HCT116 (cell line): ENCODE results near the gene SLAMF7. TPM values are rescaled to one million over a fixed set of nuclear protein-coding genes. Genes with fewer than 3 reads are reported as not detected.

Experiments
- ATAC-seq: fragments of 200-7000 bp; cut with Tn5 transposase; 2 replicates; pipeline ENCODE4 v1.9.1; 2020; ENCODE audit warnings: mild to moderate bottlenecking, moderate library complexity
- BruUV-seq: library from RNA; stranded (reverse); fragments of 400-500 nt; replicated peaks from 2 replicates; lab custom pipeline; 2021; lab: Mats Ljungman, UMichigan
- CTCF ChIA-PET: fragments of 300-600 bp; sonication (Branson Sonifier 250); formaldehyde crosslinking; loops from one replicate; lab custom pipeline; 2021; ENCODE audit warnings: antibody characterized with exemption; lab: Charles Lee
- POLR2A ChIA-PET: fragments of 300-600, 350-600 bp; sonication (Branson Sonifier 250); formaldehyde crosslinking; loops from one replicate; lab custom pipeline; 2021; ENCODE audit warnings: antibody characterized with exemption; lab: Charles Lee
- RAD21 ChIA-PET, 2 experiments: fragments of 300-600 bp; sonication (Branson Sonifier 250); formaldehyde crosslinking; loops; one replicate each; lab custom pipeline; 2023; ENCODE audit warnings: low total read pairs in 2 of 2; ENCODE audit not compliant: uncharacterized antibody in 2 of 2, unreplicated experiment in 2 of 2, low non-redundant PET in 1 of 2; lab: Charles Lee
- DNase-seq: peaks from one replicate; pipeline ENCODE4 v3.0.0-alpha.2; 2010; ENCODE audit warnings: low read depth, low spot score
- H2AFZ ChIP-seq: fragments of 200-600 bp; shearing (Covaris generic), sonication (generic); 2 replicates; pipeline ENCODE4 v1.6.1; 2017; ENCODE audit warnings: low read depth, mixed run types, mixed read lengths, antibody characterized with exemption, low read length; ENCODE audit not compliant: poor library complexity, severe bottlenecking
- H3K27ac ChIP-seq: 2 replicates; pipeline ENCODE4 v1.5.1; 2012; ENCODE audit warnings: low read depth, low read length
- H3K27me3 ChIP-seq: fragments of 200-600 bp; sonication (generic); 2 replicates; pipeline ENCODE4 v1.6.1; 2016; ENCODE audit warnings: mixed run types, low read length, mixed read lengths; ENCODE audit not compliant: insufficient read depth
- H3K36me3 ChIP-seq, 2 experiments: fragments of 200-500 bp in 1 of 2; fragments of 200-600 bp in 1 of 2; sonication (Bioruptor generic) in 1 of 2; sonication (generic) in 1 of 2; 2 replicates each; pipeline versions ENCODE4 v1.5.1 to v1.6.1; 2014 to 2016; ENCODE audit warnings: low read length in 2 of 2, inconsistent platforms in 1 of 2, mixed read lengths in 1 of 2, mixed run types in 1 of 2; ENCODE audit not compliant: insufficient read depth in 2 of 2, control insufficient read depth in 1 of 2
- H3K4me1 ChIP-seq, 2 experiments: fragments of 200-600 bp in 1 of 2; sonication (generic) in 1 of 2; 2 replicates each; pipeline versions ENCODE4 v1.5.1 to v1.6.1; 2012 to 2017; ENCODE audit warnings: low read length in 2 of 2, inconsistent platforms in 1 of 2, mild to moderate bottlenecking in 1 of 2, mixed read lengths in 1 of 2, mixed run types in 1 of 2, moderate library complexity in 1 of 2; ENCODE audit not compliant: insufficient read depth in 2 of 2, control insufficient read depth in 1 of 2
- H3K4me2 ChIP-seq: fragments of 200-600 bp; sonication (generic); 2 replicates; pipeline ENCODE4 v1.6.1; 2017; ENCODE audit warnings: mixed run types, low read length, mixed read lengths
- H3K4me3 ChIP-seq, 2 experiments: fragments of 200-600 bp in 1 of 2; sonication (generic) in 1 of 2; replicated peaks in 1 of 2; 2 replicates each; pipeline ENCODE4 v1.5.1; 2011 to 2016; ENCODE audit warnings: low read length in 2 of 2, control low read depth in 1 of 2, low read depth in 1 of 2, mild to moderate bottlenecking in 1 of 2, mixed read lengths in 1 of 2, mixed run types in 1 of 2
- H3K79me2 ChIP-seq: fragments of 200-600 bp; sonication (generic); 2 replicates; pipeline ENCODE4 v1.6.1; 2017; ENCODE audit warnings: mild to moderate bottlenecking, mixed run types, low read length, moderate library complexity, mixed read lengths; ENCODE audit not compliant: insufficient read depth
- H3K9ac ChIP-seq: fragments of 200-600 bp; sonication (generic); 2 replicates; pipeline ENCODE4 v1.6.1; 2016; ENCODE audit warnings: low read length, mixed read lengths
- H3K9me2 ChIP-seq: fragments of 200-600 bp; sonication (generic), shearing (Covaris generic); 2 replicates; pipeline ENCODE4 v1.6.1; 2017; ENCODE audit warnings: mixed run types, mild to moderate bottlenecking, moderate library complexity; ENCODE audit not compliant: insufficient read depth
- H3K9me3 ChIP-seq, 2 experiments: fragments of 200-500 bp in 1 of 2; fragments of 200-600 bp in 1 of 2; sonication (Bioruptor generic) in 1 of 2; sonication (generic) in 1 of 2; 2 replicates each; pipeline ENCODE4 v1.6.1; 2014 to 2017; ENCODE audit warnings: low read length in 2 of 2, mixed read lengths in 2 of 2, inconsistent platforms in 1 of 2, low read depth in 1 of 2, mild to moderate bottlenecking in 1 of 2, mixed run types in 1 of 2, moderate library complexity in 1 of 2; ENCODE audit not compliant: control insufficient read depth in 1 of 2, insufficient read depth in 1 of 2
- H4K20me1 ChIP-seq: fragments of 200-600 bp; sonication (generic), shearing (Covaris generic); 2 replicates; pipeline ENCODE4 v1.6.1; 2017; ENCODE audit warnings: mixed run types, mild to moderate bottlenecking, moderate library complexity; ENCODE audit not compliant: insufficient read depth
- ATF3 ChIP-seq: IDR thresholded peaks from 2 replicates; pipeline ENCODE4 v1.6.1; 2012
- CBX3 ChIP-seq: IDR thresholded peaks from 2 replicates; pipeline ENCODE4 v1.6.1; 2012; ENCODE audit warnings: low read depth
- CEBPB ChIP-seq: IDR thresholded peaks from 2 replicates; pipeline ENCODE4 v1.6.1; 2012; ENCODE audit warnings: low read depth
- CTCF ChIP-seq, 3 experiments: fragments of 200-600 bp in 1 of 3; sonication (generic) in 1 of 3; IDR thresholded peaks in 2 of 3; conservative IDR thresholded peaks in 1 of 3; 2 replicates each; pipeline ENCODE4 v1.5.1; 2012 to 2017; ENCODE audit warnings: low read depth in 2 of 3, low read length in 2 of 3, antibody characterized with exemption in 1 of 3, borderline replicate concordance in 1 of 3, control low read depth in 1 of 3, mild to moderate bottlenecking in 1 of 3, mixed read lengths in 1 of 3, mixed run types in 1 of 3, moderate library complexity in 1 of 3; ENCODE audit not compliant: insufficient read depth in 1 of 3
- ELF1 ChIP-seq: IDR thresholded peaks from 2 replicates; pipeline ENCODE4 v1.6.1; 2012; ENCODE audit warnings: low read depth, borderline replicate concordance
- EZH2 ChIP-seq: fragments of 200-600 bp; sonication (generic); IDR thresholded peaks from 2 replicates; pipeline ENCODE4 v1.6.1; 2017; ENCODE audit warnings: antibody characterized with exemption, mixed run types
- EZH2phosphoT487 ChIP-seq: fragments of 200-600 bp; IDR thresholded peaks from 2 replicates; pipeline ENCODE4 v1.6.1; 2018; ENCODE audit warnings: antibody characterized with exemption, borderline replicate concordance
- FOSL1 ChIP-seq: IDR thresholded peaks from 2 replicates; pipeline ENCODE4 v1.6.1; 2012; ENCODE audit warnings: low read depth
- JUND ChIP-seq: IDR thresholded peaks from 2 replicates; pipeline ENCODE4 v1.6.1; 2012
- POLR2A ChIP-seq: IDR thresholded peaks from 2 replicates; pipeline ENCODE4 v1.7.0; 2011; ENCODE audit warnings: borderline replicate concordance; ENCODE audit not compliant: insufficient read depth, insufficient read length; ENCODE audit errors: extremely low read depth
- POLR2AphosphoS5 ChIP-seq: IDR thresholded peaks from 2 replicates; pipeline ENCODE4 v1.6.1; 2011; ENCODE audit warnings: mild to moderate bottlenecking, low read depth, low read length, moderate library complexity
- RAD21 ChIP-seq: IDR thresholded peaks from 2 replicates; pipeline ENCODE4 v1.6.1; 2012; ENCODE audit warnings: low read depth, mild to moderate bottlenecking
- SIN3A ChIP-seq: IDR thresholded peaks from 2 replicates; pipeline ENCODE4 v1.6.1; 2012; ENCODE audit warnings: low read depth
- SP1 ChIP-seq: IDR thresholded peaks from 2 replicates; pipeline ENCODE4 v1.6.1; 2012; ENCODE audit warnings: low read depth
- SRF ChIP-seq: IDR thresholded peaks from 2 replicates; pipeline ENCODE4 v1.6.1; 2012; ENCODE audit warnings: low read depth
- TCF7L2 ChIP-seq: IDR thresholded peaks from 2 replicates; pipeline ENCODE4 v1.7.0; 2011; ENCODE audit warnings: borderline replicate concordance, inconsistent platforms; ENCODE audit not compliant: insufficient read depth, insufficient read length; ENCODE audit errors: extremely low read depth
- YY1 ChIP-seq: IDR thresholded peaks from 2 replicates; pipeline ENCODE4 v1.6.1; 2011; ENCODE audit warnings: low read length, low read depth, moderate library complexity, mild to moderate bottlenecking; ENCODE audit not compliant: insufficient replicate concordance; ENCODE audit errors: extremely low read depth
- ZBTB33 ChIP-seq: IDR thresholded peaks from 2 replicates; pipeline ENCODE4 v1.6.1; 2011; ENCODE audit warnings: mild to moderate bottlenecking, low read length, moderate library complexity; ENCODE audit not compliant: insufficient replicate concordance; ENCODE audit errors: extremely low read depth
- ZFX ChIP-seq: fragments of 450-650 bp; IDR thresholded peaks from 2 replicates; pipeline ENCODE4 v1.6.1; 2017
- intact Hi-C: fragments of 100-400 bp; cut with micrococcal nuclease; formaldehyde crosslinking; loops from 2 replicates; pipeline ENCODE4 v1.10.0; 2022
- total RNA-seq: library from RNA; stranded (reverse); gene quantifications from one replicate; pipeline ENCODE4 v1.2.1, GENCODE V29; 2021; ENCODE audit not compliant: unreplicated experiment
- TF ChIP-seq, protein P1 (sequence below): IDR thresholded peaks from 2 replicates; pipeline ENCODE4 v1.6.1; 2012

SLAMF7 gene
- total RNA-seq, 1 experiment from 2014 or later = 0.34 TPM

GRCh38 chr1:160750608-160751007 is 11.6 kb downstream of the SLAMF7 start:
- Histone ChIP-seq H3K79me2 (no peaks in the 10 kb centered on the region), H3K36me3 (no peaks in the 10 kb centered on the region), H3K27me3 (peaks cover 7% of the 10 kb centered on the region; the same call in 1 of the 2 replicates), H3K9me2 (no peaks in the 10 kb centered on the region), H3K4me3 (no peak overlapping the region), H3K4me1 (no peaks in the 10 kb centered on the region; a peak in 1 of 4 replicates), H3K27ac (no peak overlapping the region), H3K9me3 (no peaks in the 10 kb centered on the region), H2AFZ (no peak overlapping the region), H4K20me1 (no peaks in the 10 kb centered on the region), H3K9ac (no peak overlapping the region), H3K4me2 (no peak overlapping the region)
- ATAC-seq (no peak), DNase-seq (no peak)
- BruUV-seq = no TSS peak
- RAD21 ChIA-PET = no interaction called here
- intact Hi-C loops = no loop called here
- TF ChIP-seq EZH2phosphoT487 (no peak), JUND (no peak), ZBTB33 (no peak), CBX3 (no peak), SRF (no peak), ATF3 (no peak), EZH2 (no peak), POLR2A (no peak), CEBPB (no peak), SIN3A (no peak), FOSL1 (no peak), ZFX (no peak), RAD21 (no peak), ELF1 (no peak), CTCF (IDR thresholded peaks at IDR 0.05 in 2 of 3, conservative IDR thresholded peaks at IDR 0.05 in 1 of 3; ENCODE audit: borderline replicate concordance in 1 of 3, insufficient read depth in 1 of 3, low read depth in 2 of 3, low read length in 2 of 3) (no peak), POLR2AphosphoS5 (no peak), TCF7L2 (no peak), YY1 (no peak), SP1 (no peak)
- TF ChIP-seq, protein P1, sequence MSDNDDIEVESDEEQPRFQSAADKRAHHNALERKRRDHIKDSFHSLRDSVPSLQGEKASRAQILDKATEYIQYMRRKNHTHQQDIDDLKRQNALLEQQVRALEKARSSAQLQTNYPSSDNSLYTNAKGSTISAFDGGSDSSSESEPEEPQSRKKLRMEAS = no peak
- CTCF ChIA-PET = no interaction called here
- POLR2A ChIA-PET = no interaction called here
